HG02610 (cell line): ENCODE results near the gene PTPDC1.

Experiments used
- ATAC-seq: cut with Tn5 transposase; IDR thresholded peaks from one replicate; pipeline ENCODE4 v1.9.1; 2021; ENCODE audit warnings: mild to moderate bottlenecking, moderate library complexity; ENCODE audit not compliant: unreplicated experiment

Gene PTPDC1, protein sequence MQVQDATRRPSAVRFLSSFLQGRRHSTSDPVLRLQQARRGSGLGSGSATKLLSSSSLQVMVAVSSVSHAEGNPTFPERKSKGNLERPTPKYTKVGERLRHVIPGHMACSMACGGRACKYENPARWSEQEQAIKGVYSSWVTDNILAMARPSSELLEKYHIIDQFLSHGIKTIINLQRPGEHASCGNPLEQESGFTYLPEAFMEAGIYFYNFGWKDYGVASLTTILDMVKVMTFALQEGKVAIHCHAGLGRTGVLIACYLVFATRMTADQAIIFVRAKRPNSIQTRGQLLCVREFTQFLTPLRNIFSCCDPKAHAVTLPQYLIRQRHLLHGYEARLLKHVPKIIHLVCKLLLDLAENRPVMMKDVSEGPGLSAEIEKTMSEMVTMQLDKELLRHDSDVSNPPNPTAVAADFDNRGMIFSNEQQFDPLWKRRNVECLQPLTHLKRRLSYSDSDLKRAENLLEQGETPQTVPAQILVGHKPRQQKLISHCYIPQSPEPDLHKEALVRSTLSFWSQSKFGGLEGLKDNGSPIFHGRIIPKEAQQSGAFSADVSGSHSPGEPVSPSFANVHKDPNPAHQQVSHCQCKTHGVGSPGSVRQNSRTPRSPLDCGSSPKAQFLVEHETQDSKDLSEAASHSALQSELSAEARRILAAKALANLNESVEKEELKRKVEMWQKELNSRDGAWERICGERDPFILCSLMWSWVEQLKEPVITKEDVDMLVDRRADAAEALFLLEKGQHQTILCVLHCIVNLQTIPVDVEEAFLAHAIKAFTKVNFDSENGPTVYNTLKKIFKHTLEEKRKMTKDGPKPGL

DNA sequence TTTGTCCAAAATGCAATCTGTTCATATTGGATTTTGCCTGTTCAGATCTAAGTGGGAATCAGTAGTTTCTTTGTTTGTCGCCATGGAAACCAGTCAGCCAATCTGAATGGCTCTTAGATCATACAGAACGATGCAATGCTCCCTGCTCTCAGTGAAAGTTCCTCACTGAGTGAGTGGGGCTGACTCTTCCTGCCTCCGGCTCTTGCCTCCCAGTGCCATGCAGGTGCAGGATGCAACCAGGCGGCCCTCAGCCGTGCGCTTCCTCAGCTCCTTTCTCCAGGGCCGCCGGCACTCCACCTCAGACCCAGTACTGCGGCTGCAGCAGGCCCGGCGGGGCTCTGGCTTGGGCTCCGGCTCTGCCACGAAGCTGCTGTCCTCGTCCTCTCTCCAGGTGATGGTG is at the start of gene PTPDC1:
PTPDC1 (plus strand) TSS at position 151 of the 400 bp plus-strand sequence; CDS start at position 218, 67 bp downstream.
- ATAC-seq, result no peak

DNA sequence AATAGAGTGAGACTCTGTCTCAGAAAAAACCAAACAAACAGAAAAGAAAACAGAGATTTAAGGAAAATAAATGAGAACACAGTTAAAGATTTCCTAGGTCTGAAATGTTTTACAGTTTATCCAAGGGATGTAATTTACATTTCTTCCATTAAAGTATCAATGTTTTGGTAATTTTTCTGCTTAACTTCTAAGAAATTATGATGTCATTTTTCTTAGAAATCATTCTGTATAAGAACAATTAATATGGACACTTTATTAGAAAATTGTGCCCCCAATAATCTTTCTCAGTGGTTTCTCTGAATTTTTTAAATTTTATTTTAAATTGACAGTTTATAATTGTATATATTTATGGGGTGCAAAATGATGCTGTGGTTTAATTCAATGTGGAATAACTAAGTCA is 49.8 kb upstream of the PTPDC1 start:
- no peak for ATAC-seq

DNA sequence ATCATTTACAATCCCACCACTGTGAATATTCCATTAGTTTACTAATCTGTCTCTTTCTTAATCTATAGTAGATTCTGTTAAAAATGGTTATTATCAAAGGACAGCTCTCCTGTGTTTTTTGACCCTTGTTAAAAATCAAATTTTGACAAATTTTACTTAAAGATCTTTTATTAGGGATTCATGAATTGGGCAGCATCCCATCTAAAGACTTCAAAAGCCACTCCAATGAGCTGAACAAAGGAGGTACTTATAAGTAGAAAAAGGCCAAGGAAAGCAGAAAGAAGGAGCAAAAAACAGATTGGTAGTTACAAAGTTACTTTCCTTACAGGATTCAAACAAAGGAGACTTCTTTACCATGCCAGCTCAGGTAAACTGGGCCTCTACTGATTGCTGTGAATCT is 44.5 kb upstream of the PTPDC1 start:
- no peak for ATAC-seq

DNA sequence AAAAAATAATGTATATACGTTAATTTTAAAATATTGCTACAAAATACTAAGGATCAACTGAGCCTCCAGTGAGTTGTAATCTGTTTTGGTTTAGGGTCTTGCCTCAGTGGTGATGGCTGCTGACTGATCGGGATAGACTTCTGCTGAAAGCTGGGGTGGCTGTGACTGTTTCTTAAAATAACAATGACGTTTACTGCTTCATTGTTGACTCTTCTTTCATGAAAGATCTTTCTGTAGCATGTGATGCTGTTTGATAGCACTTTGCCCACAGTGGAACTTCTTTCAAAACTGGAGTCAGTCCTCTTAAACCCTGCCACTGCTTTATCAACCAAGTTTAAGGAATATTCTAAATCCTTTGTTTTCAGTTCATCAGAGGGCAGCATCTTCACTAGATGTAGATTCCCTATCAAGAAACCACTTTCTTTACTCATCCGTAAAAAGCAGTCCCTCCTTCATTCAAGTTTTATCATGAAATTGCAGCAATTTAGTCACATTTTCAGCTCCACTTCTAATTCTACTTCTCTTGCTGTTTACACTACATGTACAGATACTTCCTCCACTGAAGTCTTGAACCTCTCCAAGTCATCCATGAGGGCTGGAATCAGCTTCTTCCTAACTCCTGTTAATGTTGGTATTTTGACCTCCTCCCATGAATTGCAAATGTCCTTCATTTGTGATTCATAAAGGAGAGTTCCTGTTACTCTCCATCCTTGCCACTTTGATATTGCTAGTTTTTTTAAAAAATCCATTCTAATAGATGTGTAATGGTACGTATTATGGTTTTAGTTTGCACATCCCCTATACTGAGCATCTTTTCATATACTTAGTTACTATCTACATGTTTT is 41.5 kb upstream of the PTPDC1 start:
- no peak for ATAC-seq

DNA sequence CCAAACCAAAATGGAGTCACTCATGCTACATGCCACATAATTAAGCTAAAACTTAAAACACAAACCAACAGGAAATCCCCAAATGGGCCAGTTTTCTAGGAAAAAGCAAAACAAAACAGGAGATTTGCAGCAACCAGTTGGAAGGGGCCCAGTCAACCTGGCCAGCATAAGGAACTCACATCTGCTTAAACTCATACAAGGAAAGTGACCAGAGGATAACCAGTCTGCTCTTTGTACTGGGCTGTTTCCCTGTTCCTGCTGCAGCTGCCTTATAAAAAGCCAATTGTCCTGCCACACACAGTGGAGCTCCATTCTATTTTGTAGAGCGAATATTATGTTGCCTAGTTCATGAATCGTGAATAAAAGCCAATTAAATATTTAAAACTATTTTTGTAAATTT is 29.5 kb upstream of the PTPDC1 start:
- no peak for ATAC-seq

DNA sequence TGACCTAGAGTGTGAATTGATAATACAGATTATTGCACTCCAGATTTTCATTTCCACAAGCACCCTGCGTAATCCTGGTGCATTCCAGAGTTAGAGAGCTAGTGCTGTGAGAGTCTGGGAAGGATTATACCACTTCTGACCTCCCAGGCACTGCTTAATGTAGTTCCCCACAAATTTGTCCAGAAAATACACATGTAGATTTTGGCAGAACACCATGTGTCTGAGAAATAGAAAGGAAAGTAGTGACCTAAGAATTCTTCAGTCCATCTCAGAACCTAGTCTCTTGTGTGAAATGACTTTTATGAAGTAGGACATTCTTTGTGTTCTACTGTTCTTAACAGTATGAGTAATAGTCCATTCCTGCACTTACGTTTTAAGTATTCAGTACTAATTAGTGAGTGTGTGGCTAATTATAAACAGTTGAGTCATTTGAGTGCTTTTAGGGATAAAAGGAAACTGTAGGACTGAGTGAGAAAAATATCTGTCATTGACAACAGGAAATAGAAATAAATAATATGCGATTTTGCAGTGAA is 27.8 kb upstream of the PTPDC1 start:
- peak; percentile 50 for ATAC-seq

DNA sequence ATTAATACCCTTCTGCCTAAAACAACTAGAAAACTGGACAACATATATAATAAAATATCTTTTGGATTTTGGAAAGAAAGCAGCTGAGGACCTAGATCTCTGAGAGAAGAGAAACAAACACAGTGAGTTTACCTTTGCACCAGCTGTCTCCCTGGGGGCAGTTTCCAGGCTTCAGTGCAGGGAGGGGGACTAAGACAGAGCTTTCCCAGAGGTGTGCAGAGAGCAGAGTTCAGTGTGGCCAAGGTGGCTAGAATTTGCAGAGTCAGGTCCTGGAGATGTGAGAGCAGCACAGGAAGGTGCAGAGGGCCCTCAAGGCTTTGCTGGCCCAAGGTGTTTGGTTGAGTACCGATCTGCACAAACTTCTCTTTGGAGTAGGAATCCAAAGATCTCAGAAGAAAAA is 26.3 kb upstream of the PTPDC1 start:
- ATAC-seq, result no peak

DNA sequence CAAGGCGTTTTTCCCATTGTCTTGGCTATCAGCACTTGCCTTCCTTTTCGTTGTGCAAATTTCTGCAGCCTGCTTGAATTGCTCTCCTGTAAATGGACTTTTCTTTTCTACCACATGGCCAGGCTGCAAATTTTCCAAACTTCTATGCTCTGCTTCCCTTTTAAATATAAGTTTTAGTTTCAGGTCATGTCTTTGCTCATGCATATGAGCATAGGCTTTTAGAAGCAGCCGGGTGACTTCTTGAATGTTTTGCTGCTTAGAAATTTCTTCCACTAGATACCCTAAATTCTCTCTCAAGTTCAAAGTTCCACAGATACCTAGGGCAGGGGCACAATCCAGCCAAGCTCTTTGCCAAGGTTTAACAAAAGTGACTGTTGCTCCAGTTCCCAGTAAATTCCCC is 22.4 kb upstream of the PTPDC1 start:
- ATAC-seq, result no peak

DNA sequence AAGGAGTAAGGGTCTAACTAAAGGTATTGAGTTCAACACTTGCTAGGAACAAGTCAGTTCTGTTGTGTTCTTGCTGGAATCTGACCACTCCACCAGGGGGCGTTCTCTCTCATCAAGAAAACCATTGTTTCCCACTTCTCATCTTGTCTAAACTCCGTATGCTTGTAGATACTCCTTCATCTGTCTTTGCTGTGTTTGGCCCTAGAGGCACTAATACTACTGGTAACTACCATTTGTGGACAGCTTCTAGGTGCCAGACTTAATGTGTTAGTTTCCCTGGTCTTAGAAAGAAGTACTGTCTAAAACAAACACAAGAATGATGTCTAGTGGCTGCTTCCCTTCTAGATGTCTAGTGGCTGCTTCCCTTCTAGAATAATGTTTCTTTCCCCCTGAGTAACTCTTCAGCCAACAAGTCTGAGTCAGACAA is 18.7 kb upstream of the PTPDC1 start:
- no peak for ATAC-seq

DNA sequence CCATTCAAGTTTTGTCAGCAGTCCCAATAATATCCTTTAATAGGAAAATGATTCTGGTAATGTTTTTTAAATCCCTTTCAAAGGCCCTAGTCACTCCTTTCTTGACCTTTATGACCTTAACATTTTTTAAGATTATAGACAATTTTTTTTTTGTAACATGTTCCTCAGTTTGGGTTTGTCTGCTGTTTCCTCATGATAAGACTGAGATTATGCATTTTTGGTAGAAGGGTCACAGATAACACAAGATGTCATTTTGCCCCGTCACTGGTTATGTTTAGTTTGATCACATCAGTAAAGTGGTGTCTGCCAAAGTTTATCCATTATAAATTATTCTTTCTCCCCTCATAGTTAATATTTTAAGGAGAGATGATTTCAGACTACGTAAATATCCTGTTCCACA is 16.0 kb upstream of the PTPDC1 start:
- no peak for ATAC-seq

DNA sequence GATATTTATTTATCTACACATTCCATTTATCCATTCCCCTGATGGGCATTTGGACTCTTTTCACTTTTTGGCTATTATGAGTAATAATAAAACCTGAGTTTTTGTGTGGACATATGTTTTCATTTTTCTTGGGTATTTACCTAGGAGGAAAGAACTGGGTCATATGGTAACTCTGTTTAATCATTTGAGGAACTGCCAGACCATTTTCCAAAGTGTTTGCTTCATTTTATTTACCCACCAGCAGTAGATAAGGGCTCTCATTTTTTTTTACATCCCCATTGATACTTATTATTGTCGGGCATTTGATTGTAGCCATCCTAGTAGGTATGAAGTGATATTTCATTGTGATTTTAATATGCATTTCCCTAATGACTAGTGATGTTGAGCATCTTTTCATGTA is 7.7 kb upstream of the PTPDC1 start:
- ATAC-seq, result no peak

DNA sequence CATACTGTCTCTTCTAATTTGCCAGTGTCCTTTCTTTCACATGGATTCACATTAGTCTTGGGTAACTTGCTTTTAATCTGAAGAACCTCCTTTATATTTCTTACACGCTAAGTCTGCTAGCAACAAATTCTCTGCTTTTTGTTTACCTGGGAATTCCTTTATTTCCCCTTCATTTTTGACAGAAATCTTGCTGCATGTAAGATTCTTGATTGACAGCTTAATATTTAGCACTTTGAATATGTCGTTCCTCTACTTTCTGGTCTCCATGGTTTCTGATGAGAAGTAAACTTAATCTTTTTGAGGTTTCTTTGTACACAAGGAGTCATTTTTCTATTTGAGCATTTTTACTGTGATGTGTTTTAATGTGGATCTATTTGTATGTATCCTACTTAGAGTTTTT is 6.2 kb upstream of the PTPDC1 start:
- ATAC-seq, result no peak

DNA sequence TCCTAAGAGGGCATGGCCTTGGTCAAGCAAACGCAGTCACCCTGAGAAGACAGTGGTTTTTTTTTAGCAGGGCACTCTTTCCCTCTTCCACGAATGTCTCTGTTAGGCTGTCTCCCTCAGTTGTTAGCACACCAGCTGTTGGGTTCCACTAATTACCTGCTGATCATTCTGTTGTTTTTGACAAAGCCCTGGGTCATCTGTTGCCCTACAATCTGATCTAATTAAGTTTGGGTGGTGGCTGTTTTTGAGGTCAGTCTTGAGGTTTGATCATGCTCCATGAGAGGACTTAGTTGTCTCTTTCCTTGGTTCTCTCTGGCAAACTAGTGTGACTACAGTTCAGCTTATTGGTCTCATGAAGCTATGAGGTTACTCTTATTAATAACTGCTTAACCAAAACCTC is 5.0 kb upstream of the PTPDC1 start:
- no peak for ATAC-seq

DNA sequence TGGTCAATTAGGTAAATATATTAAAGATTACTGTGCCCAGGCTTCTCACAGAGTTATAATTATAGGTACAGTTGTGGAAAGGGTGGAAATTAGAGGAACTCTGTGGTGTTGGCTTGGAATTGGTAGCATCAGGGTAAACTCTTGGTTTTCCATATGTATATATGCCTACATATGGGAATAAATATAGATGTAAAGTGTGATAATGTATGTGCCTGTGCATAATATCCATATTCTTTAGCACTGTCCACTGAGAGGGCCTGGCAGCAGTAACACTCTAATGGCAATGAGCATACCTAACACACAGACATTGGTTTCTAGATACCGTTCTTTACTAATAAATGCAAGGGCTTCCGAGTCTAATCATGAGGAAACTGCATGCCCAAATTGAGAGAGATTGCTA is 4.0 kb upstream of the PTPDC1 start:
- no peak for ATAC-seq

DNA sequence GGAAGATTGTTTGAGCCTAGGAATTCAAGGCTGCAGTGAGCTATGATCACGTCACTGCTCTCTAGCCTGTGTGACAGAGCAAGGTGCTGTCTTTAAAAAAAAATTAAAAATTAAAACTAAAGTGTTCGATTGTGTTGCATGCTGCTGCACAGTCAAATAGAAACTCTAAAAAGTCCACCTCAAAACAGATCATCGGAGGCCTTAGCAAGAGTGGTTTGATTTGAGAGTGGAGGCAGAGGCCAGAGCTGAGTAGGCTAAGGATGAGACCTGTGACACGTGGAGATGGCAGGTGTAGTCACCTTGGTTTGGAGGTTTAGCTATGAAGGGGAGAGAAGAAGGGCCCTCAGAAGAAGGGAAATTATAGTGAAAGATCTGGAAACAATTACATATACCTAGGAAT is 2.8 kb upstream of the PTPDC1 start:
- peak; percentile 49 for ATAC-seq

DNA sequence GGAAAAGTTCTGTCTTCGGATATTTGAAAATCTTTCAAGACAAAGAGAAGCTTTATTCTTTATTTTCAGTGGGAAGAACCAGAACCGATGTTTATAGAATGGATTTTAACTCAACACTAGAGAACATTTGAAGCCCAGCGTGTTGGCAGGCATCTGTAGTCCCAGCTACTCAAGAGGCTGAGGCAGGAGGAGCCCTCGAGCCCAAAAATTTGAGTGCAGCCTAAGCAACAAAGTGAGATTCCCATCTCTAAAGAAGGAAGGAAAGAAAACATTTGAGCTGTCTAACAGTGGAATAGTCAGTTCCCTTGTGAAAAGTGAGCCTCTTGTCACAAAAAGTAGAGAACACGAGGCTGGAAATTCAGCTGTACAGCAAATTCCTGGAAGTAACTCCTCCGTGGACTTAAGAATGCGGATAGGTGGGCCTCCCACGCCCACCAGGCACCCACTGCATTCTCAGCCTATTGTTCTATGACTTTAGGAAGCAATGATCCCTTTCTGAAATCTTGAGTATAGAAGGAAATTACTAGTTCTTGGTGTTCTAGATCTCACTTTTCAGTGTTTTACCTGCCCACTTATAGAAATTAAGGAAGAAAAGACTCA is 2.3 kb upstream of the PTPDC1 start:
- no peak for ATAC-seq

DNA sequence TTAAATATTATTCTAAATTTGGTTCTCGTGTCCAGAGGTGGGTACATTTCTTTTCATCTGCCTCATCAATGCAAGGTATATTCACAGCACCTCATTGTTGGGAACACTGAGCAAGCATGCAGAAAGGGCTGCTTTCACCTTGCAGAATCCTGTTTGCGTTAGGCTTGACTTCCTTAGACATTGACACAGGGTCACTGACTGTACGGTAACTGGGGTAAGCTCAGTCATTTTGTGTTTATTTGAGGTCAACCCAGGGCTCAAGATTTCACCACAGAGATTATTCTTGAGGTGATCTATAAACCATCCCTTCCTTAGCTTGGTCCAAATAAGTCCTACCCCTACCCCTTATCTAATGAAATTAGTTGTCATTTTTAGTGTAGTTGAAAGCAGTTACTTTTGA is 1.7 kb upstream of the PTPDC1 start:
- ATAC-seq, result peak; percentile 49

DNA sequence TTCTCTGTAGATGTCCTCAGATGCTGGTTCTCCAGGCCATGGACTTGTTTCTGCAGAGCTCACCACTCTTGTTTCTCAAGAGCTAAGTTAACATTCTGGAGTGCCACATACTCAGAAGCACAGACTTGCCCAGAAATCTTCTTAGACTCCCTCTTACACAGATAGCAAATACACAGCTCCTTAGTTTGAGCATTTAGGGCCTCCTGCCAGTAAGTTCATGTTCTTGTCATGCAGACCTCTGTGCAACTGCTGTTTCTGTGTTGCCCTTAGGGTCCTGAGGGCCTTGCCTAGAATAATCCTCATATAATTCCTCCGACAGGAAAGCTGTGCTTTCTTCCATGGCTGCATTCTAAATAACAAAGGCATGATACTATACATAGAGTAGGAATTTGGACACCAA is 1.3 kb upstream of the PTPDC1 start:
- ATAC-seq, result no peak

DNA sequence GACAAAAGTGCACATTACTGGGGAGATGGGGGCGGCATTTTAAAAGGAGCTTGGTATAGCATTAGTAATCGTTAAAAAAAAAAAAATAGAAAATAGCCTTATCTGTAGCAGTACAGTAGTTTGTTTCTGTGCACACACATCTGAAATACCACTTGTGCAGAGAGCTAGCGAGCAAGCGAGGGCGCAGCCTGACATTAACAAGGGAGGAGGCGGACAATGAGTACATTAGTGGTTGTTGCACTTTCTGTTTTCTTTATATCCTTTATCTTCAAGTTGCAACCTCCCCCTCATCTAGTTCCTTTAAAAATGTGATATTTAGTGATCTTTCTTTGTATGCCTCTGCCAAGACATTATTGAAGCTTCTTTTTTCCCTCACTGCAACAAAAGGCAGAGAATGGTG is 880 bp upstream of the PTPDC1 start:
- ATAC-seq, result no peak

DNA sequence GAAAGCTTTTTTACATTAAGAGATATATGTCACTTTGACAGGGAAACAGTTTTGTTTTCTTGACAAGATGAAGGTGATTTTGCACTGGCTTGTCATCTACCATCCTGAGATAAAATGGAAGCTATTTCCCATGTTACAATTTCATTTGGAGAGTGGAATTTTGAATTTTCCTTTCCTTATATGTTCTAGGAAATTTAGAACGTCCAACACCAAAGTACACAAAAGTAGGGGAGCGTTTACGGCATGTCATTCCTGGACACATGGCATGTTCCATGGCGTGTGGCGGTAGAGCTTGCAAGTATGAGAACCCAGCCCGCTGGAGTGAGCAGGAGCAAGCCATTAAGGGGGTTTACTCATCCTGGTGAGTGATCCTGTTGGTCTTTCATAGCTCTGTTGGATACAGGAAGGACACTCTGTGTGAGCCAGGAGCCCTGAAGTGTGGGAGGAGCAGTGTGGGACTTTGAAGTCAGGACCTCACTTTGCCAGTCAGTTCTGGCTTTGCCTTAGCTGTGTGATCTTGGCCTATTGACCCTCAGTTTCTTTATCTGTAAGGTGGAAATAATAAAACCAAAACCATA is 887 bp downstream of the PTPDC1 start:
- ATAC-seq, result no peak
